Spleen (tissue), 7 donors: ENCODE results near the gene KAT7.

Experiments used
- CTCF ChIP-seq, 11 experiments: fragments of 200-600 bp in 7 of 11; fragments of 450-650 bp in 4 of 11; sonication (generic) in 4 of 11; IDR thresholded peaks in 8 of 11; conservative IDR thresholded peaks in 3 of 11; 1 replicate in 7 of 11; 2 replicates in 4 of 11; pipeline versions ENCODE4 v1.4.0 to v1.8.0; 2016 to 2021; ENCODE audit warnings: antibody characterized with exemption in 11 of 11, inconsistent platforms in 4 of 11, mild to moderate bottlenecking in 1 of 11
- POLR2A ChIP-seq, 3 donors: fragments of 450-650 bp; IDR thresholded peaks; one replicate each; pipeline ENCODE4 v1.5.1; 2017; ENCODE audit warnings: antibody characterized with exemption in 3 of 3, mild to moderate bottlenecking in 1 of 3
- POLR2AphosphoS5 ChIP-seq, 3 donors: sonication (generic); formaldehyde crosslinking; IDR thresholded peaks; one replicate each; pipeline ENCODE4 v1.5.1; 2017; ENCODE audit warnings: antibody characterized with exemption in 3 of 3
- donor health status: DM: no; HTN: no; CAD: no; lungs with moderate emphysema.
- donor health status: DM: no; HTN: no; CAD: no.
- donor health status: DM: no; HTN: no; CAD: no.

DNA sequence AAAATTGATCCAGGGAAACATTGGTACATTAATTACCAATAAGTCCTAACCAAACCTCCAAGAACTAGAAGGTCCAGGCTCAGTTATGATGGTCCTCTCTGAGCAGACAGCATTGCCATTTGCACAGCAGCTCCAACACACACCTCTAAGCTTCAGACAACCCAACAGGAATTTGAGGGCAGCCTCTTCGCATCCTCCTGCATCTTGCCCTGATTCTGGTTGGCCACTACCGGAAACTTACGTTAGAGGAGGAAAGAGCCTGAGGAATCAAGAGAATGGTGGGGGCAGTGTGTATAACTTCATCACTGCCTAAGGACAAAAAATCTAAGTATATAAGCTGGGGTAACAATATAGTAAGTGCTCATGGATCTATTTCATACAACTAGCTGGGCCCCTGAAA is 40.3 kb upstream of the KAT7 start:
- no peak for TF ChIP-seq CTCF (IDR thresholded peaks at IDR 0.05 in 8 of 11, conservative IDR thresholded peaks at IDR 0.05 in 3 of 11)
- TF ChIP-seq POLR2AphosphoS5 (IDR thresholded peaks at IDR 0.05), result no peak
- TF ChIP-seq POLR2A (IDR thresholded peaks at IDR 0.05), result no peak
